GM13977 (cell line): ENCODE results near the gene GRAP2.

Source experiments
- DNase-seq: peaks from one replicate; pipeline ENCODE4 v3.0.0; 2012; ENCODE audit warnings: low spot score
- in situ Hi-C: fragments of 300-500 bp; cut with MboI; formaldehyde crosslinking; loops from one replicate; pipeline ENCODE4 v1.12.0; 2022; ENCODE audit warnings: low sequenced_read_pairs, low pct_unique_long_range_greater_than_20kb, mixed read lengths, inconsistent platforms; ENCODE audit not compliant: unreplicated experiment
- TF ChIP-seq, protein P1 (sequence below): IDR thresholded peaks from 2 replicates; pipeline ENCODE4 v1.5.1; 2012; ENCODE audit warnings: mild to moderate bottlenecking, control low read depth; ENCODE audit not compliant: insufficient read depth; ENCODE audit errors: extremely low read depth, missing control alignments

Gene GRAP2

DNA sequence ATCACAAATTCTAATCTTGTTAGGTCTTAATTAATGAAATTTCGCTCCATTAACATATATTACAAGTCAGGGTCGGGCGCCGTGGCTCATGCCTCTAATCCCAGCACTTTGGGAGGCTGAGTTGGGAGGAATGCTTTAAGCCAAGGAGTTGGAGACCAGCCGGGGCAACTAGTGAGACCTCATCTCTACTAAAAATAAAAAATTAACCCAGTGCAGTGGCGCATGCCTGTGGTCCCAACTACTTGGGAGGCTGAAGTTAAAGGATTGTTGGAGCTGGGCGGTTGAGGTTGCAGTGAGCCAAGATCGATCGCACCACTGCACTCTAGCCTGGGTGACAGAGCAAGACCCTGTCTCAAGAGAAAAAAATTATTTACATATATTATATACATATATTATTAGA lies 61.2 kb downstream of the GRAP2 start:
- in situ Hi-C loops, result no loop called here
- TF ChIP-seq, protein P1, sequence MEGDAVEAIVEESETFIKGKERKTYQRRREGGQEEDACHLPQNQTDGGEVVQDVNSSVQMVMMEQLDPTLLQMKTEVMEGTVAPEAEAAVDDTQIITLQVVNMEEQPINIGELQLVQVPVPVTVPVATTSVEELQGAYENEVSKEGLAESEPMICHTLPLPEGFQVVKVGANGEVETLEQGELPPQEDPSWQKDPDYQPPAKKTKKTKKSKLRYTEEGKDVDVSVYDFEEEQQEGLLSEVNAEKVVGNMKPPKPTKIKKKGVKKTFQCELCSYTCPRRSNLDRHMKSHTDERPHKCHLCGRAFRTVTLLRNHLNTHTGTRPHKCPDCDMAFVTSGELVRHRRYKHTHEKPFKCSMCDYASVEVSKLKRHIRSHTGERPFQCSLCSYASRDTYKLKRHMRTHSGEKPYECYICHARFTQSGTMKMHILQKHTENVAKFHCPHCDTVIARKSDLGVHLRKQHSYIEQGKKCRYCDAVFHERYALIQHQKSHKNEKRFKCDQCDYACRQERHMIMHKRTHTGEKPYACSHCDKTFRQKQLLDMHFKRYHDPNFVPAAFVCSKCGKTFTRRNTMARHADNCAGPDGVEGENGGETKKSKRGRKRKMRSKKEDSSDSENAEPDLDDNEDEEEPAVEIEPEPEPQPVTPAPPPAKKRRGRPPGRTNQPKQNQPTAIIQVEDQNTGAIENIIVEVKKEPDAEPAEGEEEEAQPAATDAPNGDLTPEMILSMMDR, result no peak
- DNase-seq, result no peak

DNA sequence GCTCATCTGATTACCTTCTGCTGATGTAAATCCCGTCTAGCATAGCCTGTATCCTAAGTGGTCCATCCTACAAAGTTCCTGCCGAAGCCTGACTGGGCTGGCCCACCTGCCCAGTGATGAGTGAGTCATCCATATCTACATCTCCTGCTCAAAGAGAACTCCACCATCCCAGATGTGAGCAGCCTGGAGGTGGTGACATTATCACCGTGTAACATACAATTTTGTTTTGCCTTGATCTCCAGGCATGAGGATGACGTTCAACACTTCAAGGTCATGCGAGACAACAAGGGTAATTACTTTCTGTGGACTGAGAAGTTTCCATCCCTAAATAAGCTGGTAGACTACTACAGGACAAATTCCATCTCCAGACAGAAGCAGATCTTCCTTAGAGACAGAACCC lies 64.9 kb downstream of the GRAP2 start:
- in situ Hi-C loops, result no loop called here
- no peak for DNase-seq
- TF ChIP-seq, protein P1, result no peak

DNA sequence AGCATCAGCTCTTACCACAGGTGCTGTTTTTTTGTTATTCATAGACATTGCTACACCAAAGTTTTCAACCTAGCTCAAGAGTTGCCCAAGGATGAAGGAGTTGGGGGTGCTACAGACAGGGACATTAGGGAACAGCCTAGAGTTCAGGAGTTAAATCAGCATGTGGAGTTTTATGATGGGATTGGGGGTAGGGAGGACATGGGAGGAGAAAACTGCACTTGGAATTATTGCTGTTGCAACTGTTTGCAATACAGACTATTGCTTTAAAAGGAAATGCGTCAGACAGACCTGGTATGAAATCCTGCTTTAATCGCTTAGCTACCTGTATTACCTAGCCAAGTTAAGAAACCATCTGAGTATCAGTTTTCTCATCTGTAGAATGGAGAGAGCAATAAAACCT lies 65.6 kb downstream of the GRAP2 start:
- in situ Hi-C loops, result no loop called here
- TF ChIP-seq, protein P1, result no peak
- no peak for DNase-seq

DNA sequence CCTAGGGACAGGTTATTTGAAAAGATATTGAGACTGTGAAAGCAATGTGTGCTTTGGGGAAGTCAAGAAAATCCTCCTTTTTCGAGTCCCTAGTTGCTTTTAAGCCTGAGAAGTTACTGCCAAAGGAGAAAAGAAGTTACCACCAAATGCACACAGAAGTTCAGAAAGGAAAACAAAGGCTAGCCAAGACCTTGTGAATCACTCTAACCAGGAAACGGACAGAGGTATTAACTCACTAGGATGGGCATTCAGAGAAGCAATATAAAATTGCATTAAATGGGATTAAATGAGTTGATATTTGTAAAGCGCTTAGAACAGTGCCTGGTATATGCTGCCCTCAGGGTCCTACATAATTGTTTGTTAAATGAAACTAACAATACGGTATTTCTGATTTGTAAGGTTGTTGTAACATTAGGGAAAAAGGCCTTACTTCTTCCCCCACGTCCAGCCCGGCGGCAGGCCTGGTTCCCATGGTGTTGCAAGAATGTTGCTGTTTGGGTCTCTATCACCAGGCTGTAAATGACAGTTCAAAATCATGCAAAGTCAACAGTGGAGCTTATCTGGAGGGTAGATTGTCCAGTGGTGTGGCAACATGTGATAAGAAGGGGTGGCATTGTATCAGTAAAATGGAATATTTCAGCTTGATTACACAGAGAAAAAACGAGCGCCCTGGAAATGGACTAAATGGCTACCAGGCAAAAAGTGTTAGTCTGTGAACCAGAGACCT lies 66.4 kb downstream of the GRAP2 start:
- no peak for DNase-seq
- TF ChIP-seq, protein P1, result no peak
- in situ Hi-C loops, result no loop called here

DNA sequence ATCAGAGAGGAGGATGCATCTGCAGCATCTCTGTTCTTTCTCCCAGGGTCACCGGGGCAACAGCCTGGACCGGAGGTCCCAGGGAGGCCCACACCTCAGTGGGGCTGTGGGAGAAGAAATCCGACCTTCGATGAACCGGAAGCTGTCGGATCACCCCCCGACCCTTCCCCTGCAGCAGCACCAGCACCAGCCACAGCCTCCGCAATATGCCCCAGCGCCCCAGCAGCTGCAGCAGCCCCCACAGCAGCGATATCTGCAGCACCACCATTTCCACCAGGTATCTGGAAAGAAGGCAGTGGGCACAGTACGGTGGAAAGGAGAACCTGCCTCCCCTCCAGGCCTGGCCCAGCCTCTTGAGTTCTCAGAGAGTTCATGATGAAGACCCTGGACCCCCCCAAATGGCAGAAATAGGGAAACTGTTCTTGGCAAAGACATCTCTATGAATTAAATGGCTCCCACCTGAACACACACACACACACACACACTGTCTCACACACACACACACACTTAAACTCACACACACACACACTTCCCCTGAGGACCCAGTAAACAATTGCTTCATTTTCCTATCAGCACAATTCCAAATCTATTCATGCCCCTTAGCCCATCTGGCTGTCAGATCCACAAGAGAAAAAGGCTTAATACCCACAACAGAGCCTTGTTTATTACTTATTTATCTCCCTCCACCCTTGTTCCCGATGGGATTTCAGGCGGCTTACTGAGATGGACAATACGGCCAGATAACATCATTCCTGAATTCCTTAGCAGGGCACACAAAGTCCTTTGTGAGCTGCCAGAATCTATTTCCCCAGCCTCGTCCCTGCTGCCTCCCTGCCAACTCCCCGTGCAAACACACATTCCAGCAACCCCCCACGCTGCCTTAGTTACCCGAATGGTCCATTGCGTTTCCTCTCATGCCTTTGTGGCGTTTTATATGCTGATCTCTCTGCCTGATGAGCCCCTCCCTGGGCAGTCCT lies 67.4 kb downstream of the GRAP2 start:
- in situ Hi-C loops, result no loop called here
- TF ChIP-seq, protein P1, result no peak
- no peak for DNase-seq

DNA sequence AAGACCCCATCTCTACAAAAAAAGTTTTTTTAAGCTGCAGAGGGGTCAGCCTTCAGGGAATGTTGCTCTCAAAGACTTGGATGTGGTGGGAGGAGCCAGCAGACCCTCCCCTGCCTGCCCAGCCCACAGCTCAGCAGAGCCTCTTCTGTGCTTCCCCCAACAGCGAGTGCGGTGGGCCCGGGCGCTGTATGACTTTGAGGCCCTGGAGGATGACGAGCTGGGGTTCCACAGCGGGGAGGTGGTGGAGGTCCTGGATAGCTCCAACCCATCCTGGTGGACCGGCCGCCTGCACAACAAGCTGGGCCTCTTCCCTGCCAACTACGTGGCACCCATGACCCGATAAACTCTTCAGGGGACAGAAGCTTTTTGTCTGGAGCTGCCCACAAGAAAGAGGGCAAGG lies 69.9 kb downstream of the GRAP2 start:
- TF ChIP-seq, protein P1, result no peak
- no peak for DNase-seq
- in situ Hi-C loops, result no loop called here
